IMR-90 (cell line): ENCODE measurements around the gene TRIM26. TPM values are rescaled to one million over a fixed set of nuclear protein-coding genes. Genes with fewer than 3 reads are reported as not detected.

Source experiments
- ATAC-seq: fragments of 200-7000 bp; cut with Tn5 transposase; 2 replicates; pipeline ENCODE4 v1.9.1; 2020; ENCODE audit warnings: low read depth, mild to moderate bottlenecking, moderate library complexity
- BruUV-seq: library from RNA; stranded (reverse); fragments of 400-500 nt; replicated peaks from 2 replicates; lab custom pipeline; 2021; lab: Mats Ljungman, UMichigan
- CTCF ChIA-PET: fragments of 300-600 bp; formaldehyde crosslinking; extraction: SDS; loops from one replicate; lab custom pipeline; 2021; ENCODE audit warnings: antibody characterized with exemption; lab: Yijun Ruan, JAX
- POLR2A ChIA-PET: fragments of 300-600 bp; sonication (Branson Sonifier 250); formaldehyde crosslinking; loops from one replicate; lab custom pipeline; 2022; ENCODE audit warnings: antibody characterized with exemption; ENCODE audit not compliant: unreplicated experiment; lab: Charles Lee
- DNase-seq: peaks from one replicate; pipeline ENCODE4 v3.0.0; 2013
- H2AFZ ChIP-seq: replicated peaks from 2 replicates; pipeline ENCODE3; 2013; ENCODE audit warnings: low read length, mild to moderate bottlenecking; ENCODE audit not compliant: poor library complexity
- H2AK5ac ChIP-seq: 2 replicates; pipeline ENCODE4 v1.6.1; 2013; ENCODE audit warnings: low read depth, low read length, inconsistent platforms
- H2AK9ac ChIP-seq: replicated peaks from 2 replicates; pipeline ENCODE3; 2013; ENCODE audit warnings: mild to moderate bottlenecking, low read depth, low read length, moderate library complexity; ENCODE audit not compliant: poor library complexity
- H2BK120ac ChIP-seq: 2 replicates; pipeline ENCODE4 v1.6.1; 2013; ENCODE audit warnings: low read depth, low read length, inconsistent platforms
- H2BK15ac ChIP-seq: 3 replicates; pipeline ENCODE4 v1.6.1; 2013; ENCODE audit warnings: low read depth, low read length, inconsistent platforms
- H2BK20ac ChIP-seq: 2 replicates; pipeline ENCODE4 v1.6.1; 2013; ENCODE audit warnings: low read depth, mild to moderate bottlenecking, inconsistent platforms, low read length, moderate library complexity
- H2BK5ac ChIP-seq: 2 replicates; pipeline ENCODE4 v1.6.1; 2013; ENCODE audit warnings: mild to moderate bottlenecking, low read depth, low read length, inconsistent platforms; ENCODE audit not compliant: poor library complexity, severe bottlenecking
- H3K14ac ChIP-seq: replicated peaks from 2 replicates; pipeline ENCODE4 v1.6.1; 2013; ENCODE audit warnings: low read depth, low read length, inconsistent platforms
- H3K18ac ChIP-seq: 2 replicates; pipeline ENCODE4 v1.6.1; 2013; ENCODE audit warnings: low read depth, low read length, control low read depth
- H3K23ac ChIP-seq: 2 replicates; pipeline ENCODE4 v1.6.1; 2013; ENCODE audit warnings: low read depth, low read length, inconsistent platforms
- H3K27ac ChIP-seq: 2 replicates; pipeline ENCODE4 v1.5.1; 2013; ENCODE audit warnings: mild to moderate bottlenecking, control low read depth, low read length; ENCODE audit not compliant: insufficient read depth
- H3K27me3 ChIP-seq: 2 replicates; pipeline ENCODE4 v1.6.1; 2013; ENCODE audit warnings: low read length; ENCODE audit not compliant: control insufficient read depth, insufficient read depth
- H3K36me3 ChIP-seq: 2 replicates; pipeline ENCODE4 v1.6.1; 2013; ENCODE audit warnings: low read length, mixed read lengths; ENCODE audit not compliant: control insufficient read depth, insufficient read depth
- H3K4ac ChIP-seq: 2 replicates; pipeline ENCODE4 v1.6.1; 2013; ENCODE audit warnings: low read depth, low read length, inconsistent platforms
- H3K4me1 ChIP-seq: 2 replicates; pipeline ENCODE4 v1.6.1; 2013; ENCODE audit warnings: low read length, mixed read lengths; ENCODE audit not compliant: control insufficient read depth, insufficient read depth
- H3K4me2 ChIP-seq: 2 replicates; pipeline ENCODE4 v1.6.1; 2013; ENCODE audit warnings: low read depth, mild to moderate bottlenecking, control low read depth, low read length, moderate library complexity
- H3K4me3 ChIP-seq: 2 replicates; pipeline ENCODE4 v1.5.1; 2013; ENCODE audit warnings: low read depth, mild to moderate bottlenecking, control low read depth, low read length, moderate library complexity; ENCODE audit not compliant: insufficient read depth
- H3K56ac ChIP-seq: 2 replicates; pipeline ENCODE4 v1.6.1; 2013; ENCODE audit warnings: low read length, inconsistent platforms; ENCODE audit not compliant: insufficient read depth; ENCODE audit errors: extremely low read depth
- H3K79me1 ChIP-seq, 2 experiments: 2 replicates each; pipeline ENCODE4 v1.6.1; 2013; ENCODE audit warnings: low read length in 2 of 2, inconsistent platforms in 1 of 2, low read depth in 1 of 2
- H3K9ac ChIP-seq: 2 replicates; pipeline ENCODE4 v1.6.1; 2013; ENCODE audit warnings: low read depth, low read length, control low read depth
- H3K9me1 ChIP-seq: 2 replicates; pipeline ENCODE4 v1.6.1; 2013; ENCODE audit warnings: low read length, inconsistent platforms; ENCODE audit not compliant: insufficient read depth
- H3K9me3 ChIP-seq: 2 replicates; pipeline ENCODE4 v1.6.1; 2013; ENCODE audit warnings: low read length; ENCODE audit not compliant: control insufficient read depth, insufficient read depth
- H4K20me1 ChIP-seq: 2 replicates; pipeline ENCODE4 v1.6.1; 2013; ENCODE audit warnings: low read length, inconsistent platforms; ENCODE audit not compliant: insufficient read depth
- H4K5ac ChIP-seq: 2 replicates; pipeline ENCODE4 v1.6.1; 2013; ENCODE audit warnings: mild to moderate bottlenecking, low read depth, low read length, control low read depth
- H4K8ac ChIP-seq, 2 experiments: 2 replicates each; pipeline ENCODE4 v1.6.1; 2013; ENCODE audit warnings: low read depth in 2 of 2, low read length in 2 of 2, control low read depth in 1 of 2, inconsistent platforms in 1 of 2
- H4K91ac ChIP-seq: 2 replicates; pipeline ENCODE4 v1.6.1; 2013; ENCODE audit warnings: low read depth, low read length, inconsistent platforms; ENCODE audit not compliant: insufficient read depth
- BHLHE40 ChIP-seq: fragments of 150-350 bp; IDR thresholded peaks from 2 replicates; pipeline ENCODE4 v1.6.1; 2016; ENCODE audit warnings: mild to moderate bottlenecking, low read depth, low read length
- CEBPB ChIP-seq: IDR thresholded peaks from 2 replicates; pipeline ENCODE4 v1.6.1; 2012; ENCODE audit warnings: low read depth, low read length, improper control_type of control experiment
- CHD1 ChIP-seq: IDR thresholded peaks from 2 replicates; pipeline ENCODE4 v1.6.1; 2012; ENCODE audit warnings: low read depth, low read length, improper control_type of control experiment
- FOS ChIP-seq: fragments of 150-350 bp; IDR thresholded peaks from 2 replicates; pipeline ENCODE4 v1.6.1; 2016; ENCODE audit warnings: low read depth, low read length
- MAFK ChIP-seq: IDR thresholded peaks from 2 replicates; pipeline ENCODE4 v1.6.1; 2012; ENCODE audit warnings: low read depth, low read length, improper control_type of control experiment
- MAZ ChIP-seq: IDR thresholded peaks from 2 replicates; pipeline ENCODE4 v1.6.1; 2012; ENCODE audit warnings: low read depth, mild to moderate bottlenecking, low read length, improper control_type of control experiment, moderate library complexity, borderline replicate concordance
- MXI1 ChIP-seq: IDR thresholded peaks from 2 replicates; pipeline ENCODE4 v1.6.1; 2012; ENCODE audit warnings: low read depth, mild to moderate bottlenecking, low read length, moderate library complexity, borderline replicate concordance
- NFE2L2 ChIP-seq: fragments of 150-350 bp; IDR thresholded peaks from 2 replicates; pipeline ENCODE4 v1.6.1; 2016; ENCODE audit warnings: low read depth, mild to moderate bottlenecking, low read length
- POLR2A ChIP-seq: IDR thresholded peaks from 2 replicates; pipeline ENCODE4 v1.6.1; 2012; ENCODE audit warnings: mild to moderate bottlenecking, low read depth, low read length
- RAD21 ChIP-seq: IDR thresholded peaks from 2 replicates; pipeline ENCODE4 v1.6.1; 2012; ENCODE audit warnings: low read length, improper control_type of control experiment
- RCOR1 ChIP-seq: IDR thresholded peaks from 2 replicates; pipeline ENCODE4 v1.6.1; 2012; ENCODE audit warnings: mild to moderate bottlenecking, low read length, improper control_type of control experiment; ENCODE audit not compliant: insufficient replicate concordance
- RFX5 ChIP-seq: IDR thresholded peaks from 2 replicates; pipeline ENCODE4 v1.8.0; 2012; ENCODE audit warnings: low read depth, mild to moderate bottlenecking, low read length, moderate library complexity
- SMC3 ChIP-seq: fragments of 150-350 bp; IDR thresholded peaks from 2 replicates; pipeline ENCODE4 v1.6.1; 2016; ENCODE audit warnings: low read depth, mild to moderate bottlenecking, antibody characterized with exemption, low read length, moderate library complexity
- WGBS, 2 experiments: methylation state at CpG; one replicate each; pipeline versions ENCODE4 v1.1.5 to v1.1.7; 2013; ENCODE audit warnings: missing lambda C conversion rate in 2 of 2; ENCODE audit not compliant: insufficient read length in 1 of 2; ENCODE audit errors: extremely low coverage in 2 of 2; 5-methylcytosine and 5-hydroxymethylcytosine counted together
- dilution Hi-C: fragments of 300-500 bp; cut with HindIII; formaldehyde crosslinking; loops from one replicate; pipeline ENCODE4 v1.14.3; 2018; ENCODE audit warnings: low sequenced_read_pairs; ENCODE audit not compliant: unreplicated experiment
- in situ Hi-C: fragments of 300-500 bp; cut with MboI; formaldehyde crosslinking; loops from 3 replicates; pipeline ENCODE4 v1.14.3; 2019; ENCODE audit warnings: low sequenced_read_pairs, inconsistent platforms, mixed read lengths
- intact Hi-C: fragments of 100-400 bp; cut with micrococcal nuclease; formaldehyde crosslinking; loops from 2 replicates; pipeline ENCODE4 v1.10.0; 2022
- polyA plus RNA-seq, 3 experiments: library from polyadenylated mRNA; depleted of rRNA; stranded (reverse); fragments of >200 nt; gene quantifications; 2 replicates each; pipeline ENCODE4 v1.2.3, GENCODE V29; 2012; ENCODE audit warnings: low replicate concordance in 1 of 3
- total RNA-seq: library from RNA; depleted of rRNA; stranded (reverse); fragments of >200 nt; gene quantifications from 2 replicates; pipeline ENCODE4 v1.2.3, GENCODE V29; 2012
- TF ChIP-seq, protein P1 (sequence below): conservative IDR thresholded peaks from 2 replicates; pipeline ENCODE4 v1.5.1; 2012; ENCODE audit warnings: mild to moderate bottlenecking, low read depth, low read length, improper control_type of control experiment
- TF ChIP-seq, protein P2 (sequence below): fragments of 150-350 bp; IDR thresholded peaks from 2 replicates; pipeline ENCODE4 v1.6.1; 2017; ENCODE audit warnings: mild to moderate bottlenecking, antibody characterized with exemption, low read length, low read depth
- TF ChIP-seq, protein P3 (sequence below): fragments of 150-350 bp; IDR thresholded peaks from 2 replicates; pipeline ENCODE4 v1.6.1; 2016; ENCODE audit warnings: low read depth, mild to moderate bottlenecking, low read length, moderate library complexity, borderline replicate concordance

The TRIM26 gene
- total and polyA plus RNA-seq, 2 of the 4 experiments (the other 2 are of a cell fraction), result 22.6 to 23.8 TPM

DNA sequence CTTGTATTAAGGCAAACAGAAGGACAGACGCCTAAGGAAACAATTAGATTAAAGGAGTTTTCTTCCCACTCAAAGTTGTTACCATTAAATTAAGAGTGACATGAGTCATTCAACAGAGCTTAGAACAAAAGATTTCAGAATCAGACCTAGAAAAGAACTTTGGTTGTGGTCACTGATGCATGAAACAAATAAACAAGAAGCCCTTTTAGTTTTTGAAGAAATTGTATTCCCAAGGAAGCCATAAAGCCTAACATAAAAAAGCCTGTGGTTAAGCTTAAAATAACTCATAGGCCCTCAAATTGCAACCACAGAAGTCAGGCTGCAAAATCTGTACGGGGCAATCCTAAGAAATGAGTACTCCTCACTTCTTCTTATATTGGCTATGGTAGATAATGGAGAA, 17.9 kb upstream of the TRIM26 start:
- no peaks in the 10 kb centered on the region for H3K9me3 ChIP-seq
- no peak overlapping the region for H3K56ac ChIP-seq
- no peak overlapping the region for H2AK5ac ChIP-seq
- H4K20me1 ChIP-seq, result no peaks in the 10 kb centered on the region
- no peak overlapping the region for H4K5ac ChIP-seq
- no peak overlapping the region for H4K8ac ChIP-seq
- H3K9ac ChIP-seq, result no peak overlapping the region
- no TSS peak for BruUV-seq
- no peak overlapping the region for H3K4me2 ChIP-seq
- no peak overlapping the region for H4K91ac ChIP-seq
- H3K79me1 ChIP-seq, result no peaks in the 10 kb centered on the region
- H3K27me3 ChIP-seq, result peaks cover 6% of the 10 kb centered on the region
- H3K4me3 ChIP-seq, result no peak overlapping the region
- TF ChIP-seq FOS, result no peak
- no peak for TF ChIP-seq RFX5
- no peak for TF ChIP-seq MXI1
- no peak for TF ChIP-seq CHD1
- no peak for TF ChIP-seq POLR2A
- TF ChIP-seq BHLHE40, result no peak
- TF ChIP-seq CEBPB, result no peak
- TF ChIP-seq NFE2L2, result no peak
- TF ChIP-seq RAD21, result no peak
- TF ChIP-seq RCOR1, result no peak
- TF ChIP-seq, protein P1, sequence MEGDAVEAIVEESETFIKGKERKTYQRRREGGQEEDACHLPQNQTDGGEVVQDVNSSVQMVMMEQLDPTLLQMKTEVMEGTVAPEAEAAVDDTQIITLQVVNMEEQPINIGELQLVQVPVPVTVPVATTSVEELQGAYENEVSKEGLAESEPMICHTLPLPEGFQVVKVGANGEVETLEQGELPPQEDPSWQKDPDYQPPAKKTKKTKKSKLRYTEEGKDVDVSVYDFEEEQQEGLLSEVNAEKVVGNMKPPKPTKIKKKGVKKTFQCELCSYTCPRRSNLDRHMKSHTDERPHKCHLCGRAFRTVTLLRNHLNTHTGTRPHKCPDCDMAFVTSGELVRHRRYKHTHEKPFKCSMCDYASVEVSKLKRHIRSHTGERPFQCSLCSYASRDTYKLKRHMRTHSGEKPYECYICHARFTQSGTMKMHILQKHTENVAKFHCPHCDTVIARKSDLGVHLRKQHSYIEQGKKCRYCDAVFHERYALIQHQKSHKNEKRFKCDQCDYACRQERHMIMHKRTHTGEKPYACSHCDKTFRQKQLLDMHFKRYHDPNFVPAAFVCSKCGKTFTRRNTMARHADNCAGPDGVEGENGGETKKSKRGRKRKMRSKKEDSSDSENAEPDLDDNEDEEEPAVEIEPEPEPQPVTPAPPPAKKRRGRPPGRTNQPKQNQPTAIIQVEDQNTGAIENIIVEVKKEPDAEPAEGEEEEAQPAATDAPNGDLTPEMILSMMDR, result no peak
- TF ChIP-seq, protein P2, sequence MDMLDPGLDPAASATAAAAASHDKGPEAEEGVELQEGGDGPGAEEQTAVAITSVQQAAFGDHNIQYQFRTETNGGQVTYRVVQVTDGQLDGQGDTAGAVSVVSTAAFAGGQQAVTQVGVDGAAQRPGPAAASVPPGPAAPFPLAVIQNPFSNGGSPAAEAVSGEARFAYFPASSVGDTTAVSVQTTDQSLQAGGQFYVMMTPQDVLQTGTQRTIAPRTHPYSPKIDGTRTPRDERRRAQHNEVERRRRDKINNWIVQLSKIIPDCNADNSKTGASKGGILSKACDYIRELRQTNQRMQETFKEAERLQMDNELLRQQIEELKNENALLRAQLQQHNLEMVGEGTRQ, result no peak
- TF ChIP-seq MAZ, result no peak
- TF ChIP-seq, protein P3, sequence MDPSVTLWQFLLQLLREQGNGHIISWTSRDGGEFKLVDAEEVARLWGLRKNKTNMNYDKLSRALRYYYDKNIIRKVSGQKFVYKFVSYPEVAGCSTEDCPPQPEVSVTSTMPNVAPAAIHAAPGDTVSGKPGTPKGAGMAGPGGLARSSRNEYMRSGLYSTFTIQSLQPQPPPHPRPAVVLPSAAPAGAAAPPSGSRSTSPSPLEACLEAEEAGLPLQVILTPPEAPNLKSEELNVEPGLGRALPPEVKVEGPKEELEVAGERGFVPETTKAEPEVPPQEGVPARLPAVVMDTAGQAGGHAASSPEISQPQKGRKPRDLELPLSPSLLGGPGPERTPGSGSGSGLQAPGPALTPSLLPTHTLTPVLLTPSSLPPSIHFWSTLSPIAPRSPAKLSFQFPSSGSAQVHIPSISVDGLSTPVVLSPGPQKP, result no peak
- no peak for TF ChIP-seq SMC3
- no peak for TF ChIP-seq MAFK
- H3K18ac ChIP-seq, result no peak overlapping the region
- no peak overlapping the region for H2AK9ac ChIP-seq
- no peak for DNase-seq
- no peak overlapping the region for H3K14ac ChIP-seq
- no peaks in the 10 kb centered on the region for H3K4me1 ChIP-seq
- ChIA-PET POLR2A (interaction anchor here (0.6 kb wide), 1 partner anchor 11 kb away, joined by 8 read pairs; no protein-coding TSS in a partner anchor), CTCF (interaction anchor here (1.4 kb wide), 1 partner anchor 12 kb away, joined by 8 read pairs; no protein-coding TSS in a partner anchor)
- H2BK120ac ChIP-seq, result no peak overlapping the region
- intact Hi-C loops, result no loop called here
- no peak for ATAC-seq
- H2AFZ ChIP-seq, result no peak overlapping the region
- H3K23ac ChIP-seq, result no peak overlapping the region
- no peak overlapping the region for H2BK20ac ChIP-seq
- no peak overlapping the region for H2BK5ac ChIP-seq
- WGBS, 2 experiments, result no CpG with 5 or more reads among the region's 2 CpGs
- H3K27ac ChIP-seq, result no peak overlapping the region
- H3K36me3 ChIP-seq, result no peaks in the 10 kb centered on the region
- no peaks in the 10 kb centered on the region for H3K9me1 ChIP-seq
- no peak overlapping the region for H2BK15ac ChIP-seq
- dilution Hi-C loops, result no loop called here
- H3K4ac ChIP-seq, result no peak overlapping the region
- in situ Hi-C loops, result no loop called here
